Measurements from ENCODE around the gene NEK4.
"Not testable (repeated sequence)": the region's sequence is repeated elsewhere in the genome, so short reads cannot be mapped to it uniquely, and the experiment has no call there.

NEK4 gene

GRCh38 chr3:52777959-52778805 is 7.4 kb upstream of the NEK4 start:
- FAIRE-seq = no peak

- FAIRE-seq = no peak
These were observed 6.6 kb upstream of the NEK4 start, which contains the start of gene ITIH1 for GRCh38 chr3:52777127-52777958. Gene ITIH1, plus strand, starts transcription at chr3:52777599. Its CDS starts 17 bp downstream, at chr3:52777616.

GRCh38 chr3:52776486-52776885 is 5.7 kb upstream of the NEK4 start:
- FAIRE-seq = not testable (repeated sequence)

GRCh38 chr3:52775877-52776276 is 5.1 kb upstream of the NEK4 start:
- FAIRE-seq = no peak

GRCh38 chr3:52774901-52775864 is 4.4 kb upstream of the NEK4 start:
- FAIRE-seq = no peak

- FAIRE-seq = no peak
These were observed 3.5 kb upstream of the NEK4 start for GRCh38 chr3:52774066-52774713.

GRCh38 chr3:52773361-52774065 is 2.8 kb upstream of the NEK4 start:
- FAIRE-seq = no peak

- no peak for FAIRE-seq
These were observed 962 bp upstream of the NEK4 start for GRCh38 chr3:52771702-52772101.

- no peak for FAIRE-seq
These were observed 568 bp upstream of the NEK4 start for GRCh38 chr3:52771334-52771681.

- no peak for FAIRE-seq
These were observed 819 bp downstream of the NEK4 start for GRCh38 chr3:52769786-52770455.

GRCh38 chr3:52763466-52763865 is 7.3 kb downstream of the NEK4 start:
- no peak for FAIRE-seq

GRCh38 chr3:52756141-52756540 is 14.6 kb downstream of the NEK4 start:
- no peak for FAIRE-seq

- FAIRE-seq = no peak
These were observed 16.4 kb downstream of the NEK4 start for GRCh38 chr3:52754373-52754772.

GRCh38 chr3:52752045-52752660 is 18.6 kb downstream of the NEK4 start:
- no peak for FAIRE-seq

GRCh38 chr3:52743721-52744120 is 27.0 kb downstream of the NEK4 start:
- no peak for FAIRE-seq

- no peak for FAIRE-seq
These were observed 27.6 kb downstream of the NEK4 start for GRCh38 chr3:52743152-52743551.

- no peak for FAIRE-seq
These were observed 28.2 kb downstream of the NEK4 start for GRCh38 chr3:52742418-52743041.

GRCh38 chr3:52739730-52740129 is 31.0 kb downstream of the NEK4 start:
- FAIRE-seq = no peak

- no peak for FAIRE-seq
These were observed 37.4 kb downstream of the NEK4 start for GRCh38 chr3:52733256-52733891.

All from endometrium (tissue), 2 donors.